PC-9 (cell line): ENCODE measurements around the gene LTBP4. TPM values are rescaled to one million over a fixed set of nuclear protein-coding genes. Genes with fewer than 3 reads are reported as not detected.
A peak's percentile ranks its signal among the peaks of the same experiment; 100 is the strongest.

ENCODE experiments used
- BruUV-seq: library from RNA; stranded (reverse); fragments of 400-500 nt; replicated peaks from 2 replicates; lab custom pipeline; 2021; lab: Mats Ljungman, UMichigan
- CTCF ChIA-PET: fragments of 300-600 bp; sonication (Branson Sonifier 250); formaldehyde crosslinking; loops from one replicate; lab custom pipeline; 2022; ENCODE audit warnings: antibody characterized with exemption; lab: Charles Lee
- POLR2A ChIA-PET: fragments of 300-600 bp; sonication (Branson Sonifier 250); formaldehyde crosslinking; loops from one replicate; lab custom pipeline; 2022; ENCODE audit warnings: antibody characterized with exemption; ENCODE audit not compliant: unreplicated experiment; lab: Charles Lee
- DNase-seq, 2 experiments: peaks; one replicate each; pipeline versions ENCODE4 v3.0.0 to v3.0.0-alpha.2; 2015 to 2022; ENCODE audit warnings: mixed read lengths in 1 of 2
- H2AFZ ChIP-seq: fragments of 200-600 bp; sonication (generic); 2 replicates; pipeline ENCODE4 v1.8.1; 2017; ENCODE audit warnings: antibody characterized with exemption
- H3F3A ChIP-seq: fragments of 200-600 bp; sonication (generic); 2 replicates; pipeline ENCODE4 v1.8.1; 2017; ENCODE audit warnings: antibody characterized with exemption, mild to moderate bottlenecking, low read depth; ENCODE audit not compliant: insufficient read depth
- H3K27ac ChIP-seq: fragments of 200-600 bp; sonication (generic); 2 replicates; pipeline ENCODE4 v1.6.1; 2016; ENCODE audit warnings: mixed run types
- H3K27me3 ChIP-seq: fragments of 200-600 bp; sonication (generic); 2 replicates; pipeline ENCODE4 v1.6.1; 2016; ENCODE audit warnings: low read depth, mixed run types; ENCODE audit not compliant: insufficient read depth
- H3K36me3 ChIP-seq: fragments of 200-600 bp; sonication (generic); 2 replicates; pipeline ENCODE4 v1.6.1; 2016; ENCODE audit warnings: low read depth, mixed run types
- H3K4me1 ChIP-seq: fragments of 200-600 bp; sonication (generic); replicated peaks from 2 replicates; pipeline ENCODE4 v1.6.1; 2016; ENCODE audit warnings: mixed run types; ENCODE audit not compliant: insufficient read depth
- H3K4me2 ChIP-seq: fragments of 200-600 bp; sonication (generic); 2 replicates; pipeline ENCODE4 v1.6.1; 2017; ENCODE audit warnings: mixed run types
- H3K4me3 ChIP-seq: fragments of 200-600 bp; sonication (generic); 2 replicates; pipeline ENCODE4 v1.6.1; 2016; ENCODE audit warnings: mixed run types
- H3K79me2 ChIP-seq: fragments of 200-600 bp; sonication (generic); 2 replicates; pipeline ENCODE4 v1.6.1; 2017; ENCODE audit warnings: low read depth, mixed run types
- H3K9me2 ChIP-seq: fragments of 200-600 bp; sonication (generic); 2 replicates; pipeline ENCODE4 v1.8.1; 2017; ENCODE audit warnings: mild to moderate bottlenecking; ENCODE audit not compliant: insufficient read depth
- H3K9me3 ChIP-seq: fragments of 200-600 bp; sonication (generic); 2 replicates; pipeline ENCODE4 v1.8.1; 2016; ENCODE audit warnings: low read depth; ENCODE audit not compliant: insufficient read depth
- H4K20me1 ChIP-seq: fragments of 200-600 bp; sonication (generic); 2 replicates; pipeline ENCODE4 v1.8.1; 2017; ENCODE audit not compliant: insufficient read depth
- EZH2 ChIP-seq: fragments of 200-600 bp; sonication (generic); IDR thresholded peaks from 2 replicates; pipeline ENCODE4 v1.8.0; 2017; ENCODE audit warnings: antibody characterized with exemption, low read depth
- intact Hi-C: fragments of 100-400 bp; cut with micrococcal nuclease; formaldehyde crosslinking; loops from one replicate; pipeline ENCODE4 v1.10.0; 2022; ENCODE audit not compliant: unreplicated experiment
- total RNA-seq: library from RNA; stranded (reverse); gene quantifications from 2 replicates; pipeline ENCODE4 v1.2.3, GENCODE V29; 2021
- TF ChIP-seq, protein P1 (sequence below): fragments of 200-600 bp; sonication (generic); conservative IDR thresholded peaks from 2 replicates; pipeline ENCODE4 v1.6.1; 2017; ENCODE audit warnings: mixed run types, antibody characterized with exemption, mild to moderate bottlenecking, moderate library complexity

Gene LTBP4
- total RNA-seq, 1 experiment from 2014 or later: 163 TPM

- Histone ChIP-seq H3F3A (peaks cover 4% of the 10 kb centered on the region; the same call in 1 of the 2 replicates), H3K36me3 (no peaks in the 10 kb centered on the region), H3K27me3 (no peaks in the 10 kb centered on the region), H3K4me3 (peak within 1 kb of the TSS; percentile 76), H3K9me3 (no peaks in the 10 kb centered on the region), H3K4me1 (0 out of 2 replicates have a peak, but pooled peaks cover 5% of the 10 kb centered on the region), H2AFZ (peak within 1 kb of the TSS; percentile 78), H3K27ac (no peak within 1 kb of the TSS), H3K79me2 (peaks cover 6% of the 10 kb centered on the region; the same call in 1 of the 2 replicates), H3K9me2 (no peaks in the 10 kb centered on the region), H4K20me1 (no peaks in the 10 kb centered on the region), H3K4me2 (peak within 1 kb of the TSS; percentile 75)
- POLR2A ChIA-PET: no interaction called here
- intact Hi-C loops: no loop called here
- TSS peak; percentile 33 for BruUV-seq
- TF ChIP-seq EZH2: no peak
- TF ChIP-seq, protein P1, sequence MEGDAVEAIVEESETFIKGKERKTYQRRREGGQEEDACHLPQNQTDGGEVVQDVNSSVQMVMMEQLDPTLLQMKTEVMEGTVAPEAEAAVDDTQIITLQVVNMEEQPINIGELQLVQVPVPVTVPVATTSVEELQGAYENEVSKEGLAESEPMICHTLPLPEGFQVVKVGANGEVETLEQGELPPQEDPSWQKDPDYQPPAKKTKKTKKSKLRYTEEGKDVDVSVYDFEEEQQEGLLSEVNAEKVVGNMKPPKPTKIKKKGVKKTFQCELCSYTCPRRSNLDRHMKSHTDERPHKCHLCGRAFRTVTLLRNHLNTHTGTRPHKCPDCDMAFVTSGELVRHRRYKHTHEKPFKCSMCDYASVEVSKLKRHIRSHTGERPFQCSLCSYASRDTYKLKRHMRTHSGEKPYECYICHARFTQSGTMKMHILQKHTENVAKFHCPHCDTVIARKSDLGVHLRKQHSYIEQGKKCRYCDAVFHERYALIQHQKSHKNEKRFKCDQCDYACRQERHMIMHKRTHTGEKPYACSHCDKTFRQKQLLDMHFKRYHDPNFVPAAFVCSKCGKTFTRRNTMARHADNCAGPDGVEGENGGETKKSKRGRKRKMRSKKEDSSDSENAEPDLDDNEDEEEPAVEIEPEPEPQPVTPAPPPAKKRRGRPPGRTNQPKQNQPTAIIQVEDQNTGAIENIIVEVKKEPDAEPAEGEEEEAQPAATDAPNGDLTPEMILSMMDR: no peak
- CTCF ChIA-PET: interaction anchor here (0.5 kb wide), 1 partner anchor 58 kb away, joined by 10 read pairs; no protein-coding TSS in a partner anchor
- peak; percentile 83 to 95 for DNase-seq
Measured at GRCh38 chr19:40576585-40577451, 24.4 kb upstream of the LTBP4 start, which contains the start of gene SHKBP1. TSS of gene SHKBP1 (plus strand) at chr19:40576873. CDS start at chr19:40576900, 27 bp downstream.

- TF ChIP-seq, protein P1: no peak
- no peak for TF ChIP-seq EZH2
- Histone ChIP-seq H2AFZ (no peak overlapping the region), H4K20me1 (no peaks in the 10 kb centered on the region), H3K4me3 (no peak overlapping the region), H3K36me3 (no peaks in the 10 kb centered on the region), H3K79me2 (peaks cover 6% of the 10 kb centered on the region; the same call in 1 of the 2 replicates), H3K9me2 (no peaks in the 10 kb centered on the region), H3K9me3 (no peaks in the 10 kb centered on the region), H3K4me2 (no peak overlapping the region), H3K27me3 (no peaks in the 10 kb centered on the region), H3K27ac (no peak overlapping the region), H3K4me1 (0 out of 2 replicates have a peak, but pooled peaks cover 5% of the 10 kb centered on the region), H3F3A (peaks cover 4% of the 10 kb centered on the region; the same call in 1 of the 2 replicates)
- BruUV-seq: no TSS peak
- POLR2A ChIA-PET: no interaction called here
- no peak for DNase-seq
- intact Hi-C loops: no loop called here
- CTCF ChIA-PET: no interaction called here
Measured at GRCh38 chr19:40578442-40578908, 22.7 kb upstream of the LTBP4 start.

DNA sequence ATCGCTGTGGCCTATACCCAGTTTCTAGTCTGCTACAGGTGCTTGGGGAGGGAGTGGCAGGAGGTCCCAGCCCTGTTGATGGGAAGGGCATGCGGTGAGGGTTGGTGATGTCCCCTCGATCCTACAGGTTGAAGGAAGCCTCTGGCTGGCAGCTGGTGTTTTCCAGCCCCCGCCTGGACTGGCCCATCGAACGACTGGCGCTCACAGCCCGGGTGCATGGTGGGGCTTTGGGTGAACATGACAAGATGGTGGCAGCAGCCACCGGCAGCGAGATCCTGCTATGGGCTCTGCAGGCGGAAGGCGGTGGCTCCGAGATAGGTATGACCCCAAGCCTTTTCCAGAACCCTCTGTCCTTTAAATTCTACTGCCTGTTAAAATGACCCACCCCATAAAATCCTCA is 20.6 kb upstream of the LTBP4 start:
- TF ChIP-seq, protein P1: no peak
- no peak for TF ChIP-seq EZH2
- Histone ChIP-seq H3K9me2 (no peaks in the 10 kb centered on the region), H3K4me2 (no peak overlapping the region), H3K27ac (no peak overlapping the region), H3K36me3 (no peaks in the 10 kb centered on the region), H3K4me1 (peaks cover 20% of the 10 kb centered on the region; the same call in 1 of the 2 replicates), H4K20me1 (no peaks in the 10 kb centered on the region), H3F3A (peaks cover 14% of the 10 kb centered on the region), H2AFZ (no peak overlapping the region), H3K9me3 (no peaks in the 10 kb centered on the region), H3K4me3 (no peak overlapping the region), H3K79me2 (peaks cover 6% of the 10 kb centered on the region; the same call in 1 of the 2 replicates), H3K27me3 (no peaks in the 10 kb centered on the region)
- no TSS peak for BruUV-seq
- DNase-seq: no peak
- ChIA-PET POLR2A (no interaction called here), CTCF (no interaction called here)
- intact Hi-C loops: no loop called here
